GM19463 (cell line): Measurements from ENCODE around the gene OR7D2.
"Not testable (repeated sequence)": the region's sequence is repeated elsewhere in the genome, so short reads cannot be mapped to it uniquely, and the experiment has no call there.

Source experiments
- ATAC-seq: cut with Tn5 transposase; IDR thresholded peaks from one replicate; pipeline ENCODE4 v1.9.1; 2021; ENCODE audit warnings: mild to moderate bottlenecking, moderate library complexity; ENCODE audit not compliant: unreplicated experiment

Gene OR7D2

DNA sequence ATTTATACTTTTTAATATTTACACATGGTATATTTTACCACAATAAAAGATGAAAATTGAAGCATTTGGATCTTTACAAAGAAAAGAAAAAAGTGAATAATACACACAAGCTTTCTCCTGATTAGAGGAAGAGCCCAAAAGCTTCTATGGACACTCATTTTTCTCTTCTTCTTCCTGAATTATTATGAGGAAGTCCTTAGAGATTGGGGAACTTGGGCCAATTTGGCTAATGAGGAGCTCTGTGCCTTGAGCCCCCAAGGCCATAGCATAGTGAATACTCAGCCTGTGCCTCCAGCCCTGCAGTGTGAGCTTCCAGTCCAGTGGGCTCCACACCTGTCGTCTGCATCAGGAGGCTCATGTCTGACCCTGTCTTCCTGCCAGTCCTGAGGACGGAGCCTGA lies 19.3 kb downstream of the OR7D2 start:
- not testable (repeated sequence) for ATAC-seq

DNA sequence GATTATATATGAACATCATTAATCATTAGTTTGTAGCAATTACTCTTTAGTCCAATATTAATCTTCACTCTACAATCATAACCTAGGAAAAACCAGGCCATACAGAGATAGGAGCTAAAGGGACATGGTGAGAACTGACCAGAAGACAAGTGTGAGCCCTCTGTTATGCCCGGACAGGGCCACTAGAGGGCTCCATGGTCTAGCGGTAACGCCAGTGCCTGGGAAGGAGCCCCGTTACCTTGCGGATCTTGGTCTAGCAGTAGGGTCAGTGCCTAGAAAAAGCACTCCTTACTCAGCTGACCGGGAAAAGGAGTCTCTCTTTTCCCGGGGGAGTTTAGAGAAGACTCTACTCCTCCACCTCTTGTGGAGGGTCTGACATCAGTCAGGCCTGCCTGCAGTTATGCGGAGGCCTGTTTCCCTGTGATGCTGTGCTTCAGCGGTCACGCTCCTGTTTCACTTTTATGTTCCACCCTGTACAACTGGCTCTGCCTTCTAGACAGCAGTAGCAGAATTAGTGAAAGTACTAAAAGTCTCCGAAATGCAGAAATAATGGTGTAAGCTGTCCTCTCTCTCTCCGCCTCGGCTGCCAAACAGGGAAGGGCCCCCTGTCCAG lies 26.8 kb downstream of the OR7D2 start:
- no peak for ATAC-seq

DNA sequence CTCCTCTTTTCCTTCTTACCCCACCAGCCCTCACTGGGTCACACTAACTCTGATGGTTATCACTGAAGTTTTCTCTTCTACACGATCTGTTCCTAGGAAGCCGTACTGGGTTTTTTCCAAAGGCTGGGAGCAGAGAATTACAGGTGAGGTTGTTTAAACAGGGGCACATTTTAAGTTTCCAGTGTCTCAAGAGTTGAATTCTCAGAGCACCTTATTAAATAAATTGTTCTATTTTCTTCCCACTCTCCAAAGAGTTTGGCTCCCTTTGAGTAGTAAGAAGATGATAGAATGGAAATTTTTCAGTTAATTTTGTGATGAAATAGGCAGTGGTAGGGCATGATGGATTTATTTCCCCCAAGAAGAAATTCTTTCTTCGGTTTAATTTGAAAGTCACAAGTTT lies 40.7 kb downstream of the OR7D2 start, which contains the start of gene OR7D4:
TSS of gene OR7D4 (minus strand) at position 101 of the 400 bp plus-strand sequence. CDS start 4,752 bp downstream, outside the sequence.
- no peak for ATAC-seq
